HepG2 (cell line): ENCODE measurements around the gene FITM1. TPM values are rescaled to one million over a fixed set of nuclear protein-coding genes. Genes with fewer than 3 reads are reported as not detected.
A peak's percentile ranks its signal among the peaks of the same experiment; 100 is the strongest.

Experiments
- CCDC6 ChIP-seq: sonication (generic); formaldehyde crosslinking; IDR thresholded peaks from 2 replicates; pipeline ENCODE4 v1.8.1; 2022; ENCODE audit warnings: mild to moderate bottlenecking, missing genetic modification reagents, moderate library complexity
- KLF9 ChIP-seq: IDR thresholded peaks from 2 replicates; pipeline ENCODE4 v1.6.1; 2016; ENCODE audit warnings: low read depth
- XRCC5 ChIP-seq: fragments of 200-400 bp; formaldehyde crosslinking; optimal IDR thresholded peaks from 2 replicates; pipeline ENCODE3; 2017; ENCODE audit warnings: mild to moderate bottlenecking, low read length
- ZBTB10 ChIP-seq: sonication (generic); formaldehyde crosslinking; IDR thresholded peaks from 2 replicates; pipeline ENCODE4 v1.4.0; 2020; ENCODE audit warnings: missing genetic modification reagents, borderline replicate concordance
- ZBTB4 ChIP-seq: sonication (generic); formaldehyde crosslinking; IDR thresholded peaks from 2 replicates; pipeline ENCODE4 v1.4.0; 2020; ENCODE audit warnings: missing genetic modification reagents, mild to moderate bottlenecking, borderline replicate concordance
- polyA plus RNA-seq, 8 experiments: library from polyadenylated mRNA; depleted of rRNA in 3 of 8; stranded (reverse) in 7 of 8; unstranded in 1 of 8; fragments of >200 nt; fragmentation: Illumina TruSeq in 4 of 8; extraction: Trizol in 4 of 8; gene quantifications; 2 replicates each; pipeline versions ENCODE4 v1.2.1 to v1.2.3, GENCODE V29; 2011 to 2016; ENCODE audit warnings: low read depth in 4 of 8, missing spikeins in 1 of 8, mixed read lengths in 1 of 8; ENCODE audit not compliant: insufficient read depth in 1 of 8
- total RNA-seq, 5 experiments: library from RNA; depleted of rRNA; stranded (reverse); fragments of >200 nt; fragmentation: Illumina TruSeq; extraction: Trizol; gene quantifications; 2 replicates each; pipeline ENCODE4 v1.2.3, GENCODE V29; 2016; ENCODE audit warnings: low read depth in 1 of 5

Gene FITM1
- total and polyA plus RNA-seq, 2 of the 13 experiments (the other 11 are each of a cell fraction or from before 2014, with no cell fraction given): 2.7 to 5.8 TPM

GRCh38 chr14:24081739-24082211 is 48.7 kb upstream of the FITM1 start (continued):
- TF ChIP-seq ZBTB4 (CRISPR knock-in tag) (no peak), ZBTB10 (CRISPR knock-in tag) (peak; percentile 88), CCDC6 (CRISPR knock-in tag) (no peak; the same call in 1 of the 2 replicates), XRCC5 (no peak), KLF9 (CRISPR knock-in tag) (no peak)
